ENCODE results near the gene PRICKLE4.
"Not testable (repeated sequence)": the region's sequence is repeated elsewhere in the genome, so short reads cannot be mapped to it uniquely, and the experiment has no call there.

The PRICKLE4 gene

GRCh38 chr6:41746107-41746506 lies 34.5 kb upstream of the PRICKLE4 start:
- no peak for DNase-seq (ENCODE audit: low read depth)

GRCh38 chr6:41747256-41748101 lies 33.1 kb upstream of the PRICKLE4 start, which contains the start of gene PGC:
Gene PGC, minus strand, starts transcription at chr6:41747397. Its CDS starts 63 bp downstream, at chr6:41747334.
- DNase-seq (ENCODE audit: low read depth): no peak

GRCh38 chr6:41748102-41748477 lies 32.5 kb upstream of the PRICKLE4 start:
- DNase-seq (ENCODE audit: low read depth): no peak

- DNase-seq (ENCODE audit: low read depth): no peak
Observed at GRCh38 chr6:41748542-41748941, 32.0 kb upstream of the PRICKLE4 start.

GRCh38 chr6:41750374-41750773 lies 30.2 kb upstream of the PRICKLE4 start:
- no peak for DNase-seq (ENCODE audit: low read depth)

GRCh38 chr6:41755895-41756294 lies 24.7 kb upstream of the PRICKLE4 start:
- DNase-seq (ENCODE audit: low read depth): no peak

- DNase-seq (ENCODE audit: low read depth): no peak
Observed at GRCh38 chr6:41756354-41756753, 24.2 kb upstream of the PRICKLE4 start.

GRCh38 chr6:41757271-41757670 lies 23.3 kb upstream of the PRICKLE4 start:
- DNase-seq (ENCODE audit: low read depth): no peak

- DNase-seq (ENCODE audit: low read depth): no peak
Observed at GRCh38 chr6:41757931-41758640, 22.5 kb upstream of the PRICKLE4 start.

GRCh38 chr6:41758641-41759035 lies 21.9 kb upstream of the PRICKLE4 start:
- DNase-seq (ENCODE audit: low read depth): no peak

- DNase-seq (ENCODE audit: low read depth): no peak
Observed at GRCh38 chr6:41759106-41759904, 21.3 kb upstream of the PRICKLE4 start.

GRCh38 chr6:41759905-41760579 lies 20.5 kb upstream of the PRICKLE4 start:
- DNase-seq (ENCODE audit: low read depth): no peak

- DNase-seq (ENCODE audit: low read depth): no peak
Observed at GRCh38 chr6:41763470-41763869, 17.1 kb upstream of the PRICKLE4 start.

- DNase-seq (ENCODE audit: low read depth): not testable (repeated sequence)
Observed at GRCh38 chr6:41766043-41766664, 14.4 kb upstream of the PRICKLE4 start.

- peak; percentile 73 for DNase-seq (ENCODE audit: low read depth)
Observed at GRCh38 chr6:41767112-41767833, 13.3 kb upstream of the PRICKLE4 start.

GRCh38 chr6:41768545-41769308 lies 11.9 kb upstream of the PRICKLE4 start:
- DNase-seq (ENCODE audit: low read depth): peak; percentile 49

- DNase-seq (ENCODE audit: low read depth): no peak
Observed at GRCh38 chr6:41769376-41769775, 11.2 kb upstream of the PRICKLE4 start.

- DNase-seq (ENCODE audit: low read depth): no peak
Observed at GRCh38 chr6:41770381-41771057, 10.1 kb upstream of the PRICKLE4 start.

Measured in CMK (cell line).